WTC11 (cell line): ENCODE results near the gene FGB.

Experiments
- ATF3 ChIP-seq: sonication (generic); formaldehyde crosslinking; conservative IDR thresholded peaks from 2 replicates; pipeline ENCODE4 v1.8.1; 2022; ENCODE audit warnings: mild to moderate bottlenecking, missing genetic modification reagents
- CTCF ChIP-seq: fragments of 200-600 bp; IDR thresholded peaks from 2 replicates; pipeline ENCODE4 v1.8.0; 2022; ENCODE audit warnings: antibody characterized with exemption
- ETV6 ChIP-seq: sonication (generic); formaldehyde crosslinking; IDR thresholded peaks from 2 replicates; pipeline ENCODE4 v1.8.1; 2022; ENCODE audit warnings: mild to moderate bottlenecking, missing genetic modification reagents
- HMGXB4 ChIP-seq: sonication (generic); formaldehyde crosslinking; IDR thresholded peaks from 2 replicates; pipeline ENCODE4 v1.8.1; 2023; ENCODE audit warnings: mild to moderate bottlenecking, moderate library complexity, missing genetic modification reagents
- IRF2 ChIP-seq: sonication (generic); formaldehyde crosslinking; IDR thresholded peaks from 2 replicates; pipeline ENCODE4 v1.8.0; 2022; ENCODE audit warnings: low read depth, missing genetic modification reagents, borderline replicate concordance
- MYBL2 ChIP-seq: sonication (generic); formaldehyde crosslinking; IDR thresholded peaks from 2 replicates; pipeline ENCODE4 v1.8.1; 2023; ENCODE audit warnings: mild to moderate bottlenecking, moderate library complexity, missing genetic modification reagents
- NFE2L1 ChIP-seq: sonication (generic); formaldehyde crosslinking; IDR thresholded peaks from 2 replicates; pipeline ENCODE4 v1.8.1; 2023; ENCODE audit warnings: missing genetic modification reagents
- NR1H2 ChIP-seq: sonication (generic); formaldehyde crosslinking; IDR thresholded peaks from 2 replicates; pipeline ENCODE4 v1.9.0; 2021; ENCODE audit warnings: mild to moderate bottlenecking, moderate library complexity, missing genetic modification reagents
- NR2C2 ChIP-seq: sonication (generic); formaldehyde crosslinking; IDR thresholded peaks from 2 replicates; pipeline ENCODE4 v1.8.0; 2022; ENCODE audit warnings: mild to moderate bottlenecking, missing genetic modification reagents
- TEAD1 ChIP-seq: sonication (generic); formaldehyde crosslinking; IDR thresholded peaks from 2 replicates; pipeline ENCODE4 v1.8.0; 2022; ENCODE audit warnings: mild to moderate bottlenecking, missing genetic modification reagents
- ZBTB21 ChIP-seq: sonication (generic); formaldehyde crosslinking; IDR thresholded peaks from 2 replicates; pipeline ENCODE4 v1.8.1; 2023; ENCODE audit warnings: mild to moderate bottlenecking, missing genetic modification reagents, borderline replicate concordance
- ZNF138 ChIP-seq: sonication (generic); formaldehyde crosslinking; conservative IDR thresholded peaks from 2 replicates; pipeline ENCODE4 v1.8.1; 2022; ENCODE audit warnings: mild to moderate bottlenecking, moderate library complexity, missing genetic modification reagents
- ZNF281 ChIP-seq: sonication (generic); formaldehyde crosslinking; IDR thresholded peaks from 2 replicates; pipeline ENCODE4 v1.8.0; 2023; ENCODE audit warnings: mild to moderate bottlenecking, missing genetic modification reagents
- ZNF317 ChIP-seq: sonication (generic); formaldehyde crosslinking; IDR thresholded peaks from 2 replicates; pipeline ENCODE4 v1.8.1; 2023; ENCODE audit warnings: low read depth, mild to moderate bottlenecking, moderate library complexity, missing genetic modification reagents, borderline replicate concordance

- TF ChIP-seq MYBL2 (CRISPR knock-in tag) (no peak), NR2C2 (CRISPR knock-in tag) (no peak), IRF2 (no peak), ZNF138 (no peak), CTCF (peak; percentile 51), ETV6 (no peak), ZNF317 (CRISPR knock-in tag) (no peak), NR1H2 (CRISPR knock-in tag) (no peak), ATF3 (CRISPR knock-in tag) (no peak), NFE2L1 (CRISPR knock-in tag) (no peak), TEAD1 (CRISPR knock-in tag) (no peak), ZBTB21 (CRISPR knock-in tag) (no peak), HMGXB4 (CRISPR knock-in tag) (no peak), ZNF281 (CRISPR knock-in tag) (no peak)
These were observed 10.7 kb upstream of the FGB start for GRCh38 chr4:154551872-154552686.
